Fibroblast of the aortic adventitia (primary cell): Measurements from ENCODE around the gene MFSD12. TPM values are rescaled to one million over a fixed set of nuclear protein-coding genes. Genes with fewer than 3 reads are reported as not detected.

ENCODE experiments used
- DNase-seq: peaks from one replicate; pipeline ENCODE4 v3.0.0-alpha.2; 2010; ENCODE audit warnings: low read depth
- H3K4me3 ChIP-seq: 2 replicates; pipeline ENCODE4 v1.5.1; 2011; ENCODE audit warnings: low read depth, mild to moderate bottlenecking, control low read depth, low read length, moderate library complexity
- CTCF ChIP-seq: IDR thresholded peaks from 2 replicates; pipeline ENCODE4 v1.5.1; 2011; ENCODE audit warnings: mild to moderate bottlenecking, low read length, control low read depth, inconsistent platforms; ENCODE audit not compliant: insufficient read depth
- total RNA-seq: library from RNA; depleted of rRNA; stranded (reverse); fragments of >200 nt; gene quantifications from 2 replicates; pipeline ENCODE4 v1.2.3, GENCODE V29; 2012; ENCODE audit warnings: low replicate concordance

The MFSD12 gene
- total RNA-seq, 1 donor: 51.7 TPM

- DNase-seq: no peak
- TF ChIP-seq CTCF: no peak
- H3K4me3 ChIP-seq: no peak overlapping the region
Measured at GRCh38 chr19:3535981-3536380, 21.4 kb downstream of the MFSD12 start.

GRCh38 chr19:3535563-3535965 lies 21.8 kb downstream of the MFSD12 start:
- no peak overlapping the region for H3K4me3 ChIP-seq
- no peak for TF ChIP-seq CTCF
- DNase-seq: no peak

GRCh38 chr19:3535235-3535535 lies 22.2 kb downstream of the MFSD12 start:
- H3K4me3 ChIP-seq: no peak overlapping the region
- TF ChIP-seq CTCF: no peak
- DNase-seq: no peak

GRCh38 chr19:3534375-3535234 lies 22.8 kb downstream of the MFSD12 start:
- no peak for DNase-seq
- TF ChIP-seq CTCF: no peak
- H3K4me3 ChIP-seq: no peak overlapping the region

- no peak overlapping the region for H3K4me3 ChIP-seq
- DNase-seq: no peak
- TF ChIP-seq CTCF: no peak
Measured at GRCh38 chr19:3533563-3534216, 23.7 kb downstream of the MFSD12 start.

GRCh38 chr19:3533033-3533432 lies 24.4 kb downstream of the MFSD12 start:
- TF ChIP-seq CTCF: no peak
- H3K4me3 ChIP-seq: no peak overlapping the region
- DNase-seq: no peak
